Stimulated activated CD4-positive, alpha-beta T cell treated with anti-CD3 and anti-CD28 coated beads, Interleukin-12 subunit alpha, Interleukin-12 subunit beta, amount 100 ng/mL, for 4 hours (primary cell): ENCODE results near the gene GSG1L2.

Experiments
- DNase-seq: peaks from one replicate; pipeline ENCODE4 v3.0.0-alpha.2; 2020

Gene GSG1L2

DNA sequence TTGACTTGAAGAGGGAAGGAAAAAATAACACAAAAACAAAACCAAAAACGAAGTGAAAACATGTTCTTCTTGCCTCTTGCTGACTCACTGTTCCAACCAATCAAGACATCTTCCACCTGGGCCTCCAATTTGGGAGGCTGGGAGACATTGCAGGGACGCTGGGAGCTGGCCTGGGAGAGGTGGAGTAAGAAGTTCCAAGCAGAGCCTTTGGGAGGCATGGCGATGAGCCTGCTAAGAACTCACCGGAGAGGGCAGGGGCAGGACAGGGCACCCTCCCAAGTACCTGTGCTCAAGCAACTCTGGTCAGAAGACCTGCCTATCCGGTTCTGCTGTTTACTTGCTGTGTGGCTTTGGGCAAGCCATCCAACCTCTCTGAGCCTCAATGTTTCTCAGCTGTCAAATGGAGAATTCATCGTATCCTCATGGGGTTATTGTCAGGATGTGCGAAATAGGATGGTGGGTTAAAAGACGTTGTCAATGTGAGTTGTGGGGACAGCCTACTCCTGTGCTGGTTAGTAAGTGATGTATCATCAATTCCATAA, 3.0 kb upstream of the GSG1L2 start:
- no peak for DNase-seq

DNA sequence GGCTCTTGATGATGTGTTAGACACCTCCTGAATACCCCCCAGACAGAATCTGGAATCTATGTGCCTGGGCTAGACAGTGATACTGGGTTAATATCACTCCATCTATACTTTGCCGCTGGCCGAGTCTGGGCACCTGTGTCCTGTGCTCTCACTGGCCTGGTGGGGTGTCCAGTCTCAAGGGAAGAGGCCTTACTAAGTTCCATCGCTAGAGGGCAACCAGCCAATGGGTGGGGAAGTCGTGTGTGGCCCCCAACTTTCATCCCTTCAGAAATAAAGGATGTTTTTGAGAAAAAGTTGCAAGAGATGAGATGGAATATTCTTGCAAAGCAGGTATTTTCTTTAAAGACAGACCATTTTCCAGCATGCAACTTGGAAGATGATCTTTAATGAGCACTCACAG, 2.2 kb upstream of the GSG1L2 start:
- DNase-seq, result no peak

- DNase-seq, result no peak
These were observed 1.4 kb downstream of the GSG1L2 start for GRCh38 chr17:9820448-9820847.

GRCh38 chr17:9818760-9819159, 3.1 kb downstream of the GSG1L2 start:
- DNase-seq, result no peak

DNA sequence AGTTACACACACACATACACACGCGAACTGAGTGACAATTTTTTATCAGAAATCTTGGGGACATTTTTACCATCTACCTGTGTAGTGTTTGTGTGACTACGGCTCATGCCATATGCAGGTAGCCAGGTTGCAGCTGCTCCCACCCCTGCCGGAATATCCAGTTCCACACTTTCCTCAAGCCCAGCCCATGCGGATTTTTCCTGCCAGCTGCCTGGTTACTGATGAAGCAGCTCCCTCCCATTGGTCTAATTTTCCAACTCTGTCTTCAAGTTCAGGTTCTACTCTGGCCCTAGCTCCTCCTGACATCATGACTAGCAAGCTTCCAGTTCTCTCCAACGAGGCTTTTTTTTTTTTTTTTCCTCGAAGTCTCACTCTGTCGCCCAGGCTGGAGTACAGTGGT, 4.8 kb downstream of the GSG1L2 start:
- DNase-seq, result no peak

- no peak for DNase-seq
These were observed 5.4 kb downstream of the GSG1L2 start for GRCh38 chr17:9816472-9816871.

- no peak for DNase-seq
These were observed 7.4 kb downstream of the GSG1L2 start for GRCh38 chr17:9814337-9814945.

DNA sequence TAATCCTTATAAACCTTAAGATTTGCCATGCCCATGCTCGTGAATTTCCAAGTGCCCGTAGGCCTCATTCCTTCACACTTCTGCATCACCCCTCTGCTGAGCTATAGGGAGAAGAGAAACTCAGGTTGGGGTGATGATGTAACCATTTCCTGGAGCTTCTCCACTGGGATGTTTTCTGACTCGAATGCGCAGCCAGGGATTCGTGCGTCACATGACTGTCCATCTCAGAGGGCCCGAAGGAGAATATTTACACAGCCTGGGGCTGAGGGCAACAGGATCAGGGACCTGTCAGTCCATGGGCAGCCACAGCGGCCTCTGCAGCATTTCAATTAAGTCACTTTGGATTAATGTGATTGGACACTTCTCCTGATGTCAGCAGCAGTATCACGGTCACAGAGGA, 8.7 kb downstream of the GSG1L2 start:
- DNase-seq, result no peak

GRCh38 chr17:9811537-9811936, 10.3 kb downstream of the GSG1L2 start:
- DNase-seq, result no peak

GRCh38 chr17:9811086-9811485, 10.8 kb downstream of the GSG1L2 start:
- no peak for DNase-seq

DNA sequence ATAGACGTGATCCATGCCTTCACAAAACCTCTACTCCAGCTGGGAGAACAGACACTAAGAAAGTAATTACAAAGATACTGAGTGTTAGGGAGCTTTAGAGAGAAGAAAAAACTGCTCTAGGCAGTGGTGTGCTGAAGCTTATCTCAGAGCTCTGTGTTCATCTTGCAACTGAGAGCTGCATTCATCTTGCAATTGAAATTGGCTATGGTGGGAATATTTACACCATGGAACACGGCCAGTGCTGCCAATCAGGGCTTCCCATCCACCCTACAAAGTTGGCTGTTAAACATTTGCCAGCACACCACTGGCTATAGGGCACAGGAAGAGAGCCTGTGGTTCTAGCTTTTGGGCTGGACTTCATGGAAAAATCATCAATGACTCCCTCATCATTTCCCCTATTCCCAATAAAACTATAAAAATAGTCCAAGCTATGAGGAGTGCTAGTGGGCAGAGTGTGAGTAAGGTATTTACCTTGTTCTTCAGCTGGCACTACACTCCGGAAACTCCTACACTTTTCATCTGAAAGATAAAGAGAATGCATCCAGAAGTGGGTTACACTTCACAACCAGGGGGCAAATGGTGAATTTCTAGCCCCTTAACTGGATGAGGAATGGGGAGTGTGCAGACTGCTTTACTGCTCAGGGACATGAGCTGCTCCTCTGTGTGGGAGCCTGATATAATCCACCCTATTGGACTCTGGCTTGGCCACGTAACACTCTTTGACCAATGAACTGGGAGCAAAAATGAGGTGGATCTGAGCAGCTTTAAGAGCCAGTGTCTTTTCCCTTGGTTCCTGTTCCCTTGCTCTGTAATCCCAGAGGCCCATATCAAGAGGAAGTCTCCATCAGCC, 11.6 kb downstream of the GSG1L2 start:
- no peak for DNase-seq

DNA sequence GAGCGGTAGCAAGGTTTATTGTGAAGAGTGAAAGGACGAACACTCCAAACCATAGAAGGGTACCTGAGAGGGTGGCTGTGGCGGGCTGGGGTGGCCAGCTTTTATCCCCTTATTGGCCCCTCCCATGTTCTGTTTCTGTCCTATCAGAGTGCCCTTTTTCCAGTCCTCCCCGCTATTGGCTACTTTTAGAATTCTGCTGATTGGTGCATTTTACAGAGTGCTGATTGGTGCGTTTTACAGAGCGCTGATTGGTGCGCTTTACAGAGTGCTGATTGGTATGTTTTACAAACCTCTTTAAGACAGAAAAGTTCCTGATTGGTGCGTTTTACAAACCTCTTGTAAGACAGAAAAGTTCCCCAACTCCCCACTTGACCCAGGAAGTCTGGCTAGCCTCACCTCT, 12.5 kb downstream of the GSG1L2 start:
- no peak for DNase-seq

DNA sequence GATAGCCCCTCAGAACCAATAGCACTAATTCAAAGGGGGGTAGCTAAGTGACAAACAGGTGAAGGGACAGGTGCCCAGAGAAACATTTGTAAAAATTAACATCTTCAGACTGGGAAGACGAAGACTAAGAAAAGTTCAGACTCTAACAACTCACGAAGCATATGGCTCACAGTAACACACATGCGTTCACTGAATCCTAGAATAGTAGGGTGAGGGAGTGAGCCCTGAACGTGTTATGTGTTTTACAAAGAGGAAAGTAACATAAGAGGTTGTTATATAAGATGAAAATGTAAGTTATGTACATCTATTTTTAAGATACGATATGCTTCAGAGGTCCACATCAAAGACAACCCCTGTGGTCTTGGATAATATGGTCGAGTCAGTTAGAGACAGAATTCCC, 15.2 kb downstream of the GSG1L2 start:
- DNase-seq, result no peak

- no peak for DNase-seq
These were observed 16.1 kb downstream of the GSG1L2 start for GRCh38 chr17:9805769-9806168.

GRCh38 chr17:9802697-9803096, 19.2 kb downstream of the GSG1L2 start:
- DNase-seq, result no peak

GRCh38 chr17:9802294-9802693, 19.6 kb downstream of the GSG1L2 start:
- DNase-seq, result no peak

GRCh38 chr17:9801505-9801904, 20.4 kb downstream of the GSG1L2 start:
- no peak for DNase-seq

GRCh38 chr17:9798724-9799123, 23.2 kb downstream of the GSG1L2 start:
- DNase-seq, result no peak

DNA sequence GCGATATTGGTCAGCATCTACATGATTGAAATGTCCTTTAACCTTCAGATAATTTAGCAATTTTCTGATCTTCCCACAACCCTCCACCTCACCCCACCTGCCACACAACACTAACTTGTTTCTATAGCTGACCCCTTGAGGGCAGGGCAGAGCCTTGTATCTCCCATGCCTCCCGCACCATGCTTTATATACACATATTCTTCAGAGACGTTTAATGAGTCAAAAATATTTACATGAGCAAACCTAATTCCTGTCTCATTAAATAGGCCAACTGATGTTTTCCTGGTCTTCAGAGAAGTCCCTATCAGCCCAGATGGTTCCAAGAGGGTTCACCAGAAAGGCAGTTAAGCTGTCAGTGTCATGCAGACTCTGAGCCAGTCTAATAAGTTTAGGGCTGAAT, 23.9 kb downstream of the GSG1L2 start:
- no peak for DNase-seq

DNA sequence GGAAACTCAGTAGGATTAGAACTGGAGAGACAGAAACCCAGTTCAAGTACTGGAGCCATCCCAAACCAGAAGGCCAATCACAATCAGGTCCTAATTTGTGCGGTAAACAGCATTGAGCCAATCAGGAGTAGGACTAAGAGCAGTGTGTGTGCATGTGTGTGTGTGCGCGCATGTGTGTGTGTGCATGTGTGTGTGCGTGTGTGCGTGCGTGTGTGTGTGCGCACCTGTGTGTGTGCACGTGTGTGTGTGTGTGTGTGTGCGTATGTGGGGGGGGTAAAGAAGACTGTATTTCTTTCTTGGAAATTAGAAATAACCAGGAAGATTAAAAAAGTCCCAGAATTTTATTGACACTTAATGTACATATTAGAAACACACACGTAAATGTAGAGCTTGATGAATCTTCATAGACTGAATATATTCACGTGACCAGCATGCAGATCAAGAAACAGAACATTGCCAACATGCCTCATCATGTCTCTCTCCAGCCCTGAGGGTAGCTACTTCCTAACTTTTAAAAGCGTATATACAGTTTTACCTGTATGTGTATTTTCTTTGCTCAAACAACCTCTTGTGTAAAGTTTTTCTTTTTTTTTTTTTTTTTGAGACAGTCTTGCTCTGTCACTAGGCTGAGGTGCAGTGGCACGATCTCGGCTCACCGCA, 29.6 kb downstream of the GSG1L2 start:
- no peak for DNase-seq

DNA sequence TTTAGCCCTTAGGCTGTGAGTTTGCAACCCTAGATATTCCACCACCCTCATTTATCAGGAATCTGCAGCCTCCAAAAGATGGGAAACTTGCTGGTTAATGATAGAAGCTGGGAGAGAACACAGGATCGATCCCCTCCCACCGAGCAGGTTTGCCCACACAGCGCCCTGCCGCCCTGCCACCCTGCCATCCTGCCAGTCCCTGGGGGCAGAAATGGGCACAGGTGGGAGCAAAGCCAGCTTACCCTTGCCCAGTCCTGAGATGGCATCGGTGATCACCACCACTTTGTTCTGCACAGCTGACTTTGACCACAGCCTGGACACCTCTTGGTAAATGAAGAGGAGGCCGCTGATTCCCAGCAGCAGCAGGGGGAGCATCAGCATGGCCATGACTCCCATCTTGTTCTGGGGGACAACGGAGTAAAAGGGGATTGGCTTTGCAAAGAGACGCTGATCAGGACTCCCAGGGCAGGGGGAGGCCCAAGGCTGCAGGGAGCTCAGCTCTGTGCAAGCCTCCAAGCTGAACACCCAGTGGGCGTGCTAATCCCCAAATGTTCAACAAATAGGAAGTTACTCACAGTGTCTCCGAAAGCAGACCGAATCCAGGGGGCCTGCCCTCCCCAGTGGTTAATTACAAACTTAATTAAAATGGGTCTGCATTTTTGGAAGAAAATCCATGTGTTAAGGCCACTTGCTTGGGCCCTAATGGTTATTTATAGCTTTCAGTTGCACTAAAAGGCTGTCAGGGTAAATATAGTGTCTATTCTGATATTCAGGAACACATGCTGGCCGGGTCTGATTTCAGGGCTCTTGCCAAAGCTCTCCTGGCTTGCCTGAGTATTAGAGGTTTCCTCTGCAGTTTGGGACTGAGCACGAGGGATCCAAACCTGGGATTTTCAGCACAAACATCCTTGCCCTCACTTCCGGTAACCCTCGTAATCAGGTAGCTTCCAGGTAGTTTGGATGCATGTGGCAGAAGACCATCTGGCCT, 30.7 kb downstream of the GSG1L2 start, which contains the start of gene DHRS7C:
TSS of gene DHRS7C (minus strand) at position 704 of the 988 bp plus-strand sequence. CDS start at position 396, 308 bp downstream.
- no peak for DNase-seq

DNA sequence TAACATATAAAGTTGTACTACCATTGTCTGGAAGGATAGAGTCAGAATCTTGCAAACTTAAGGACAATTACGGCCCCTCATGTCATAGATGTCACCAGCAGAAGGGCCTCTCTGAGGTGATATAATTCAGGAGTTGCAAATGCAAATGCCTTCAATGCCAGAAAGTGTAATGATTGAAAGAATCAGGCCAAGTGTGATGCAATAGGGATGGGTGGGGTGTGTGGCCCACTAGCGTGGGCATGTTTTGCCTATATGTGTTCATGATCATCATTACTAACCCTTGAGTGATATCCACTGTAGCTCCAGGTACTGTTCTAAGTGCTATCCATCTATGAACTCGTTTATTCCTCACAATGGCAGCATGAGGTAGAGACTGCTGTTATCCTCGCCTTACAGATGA, 31.6 kb downstream of the GSG1L2 start:
- no peak for DNase-seq
